ENCODE measurements around the gene GLYR1.
"Not testable (repeated sequence)": the region's sequence is repeated elsewhere in the genome, so short reads cannot be mapped to it uniquely, and the experiment has no call there.

Gene GLYR1

DNA sequence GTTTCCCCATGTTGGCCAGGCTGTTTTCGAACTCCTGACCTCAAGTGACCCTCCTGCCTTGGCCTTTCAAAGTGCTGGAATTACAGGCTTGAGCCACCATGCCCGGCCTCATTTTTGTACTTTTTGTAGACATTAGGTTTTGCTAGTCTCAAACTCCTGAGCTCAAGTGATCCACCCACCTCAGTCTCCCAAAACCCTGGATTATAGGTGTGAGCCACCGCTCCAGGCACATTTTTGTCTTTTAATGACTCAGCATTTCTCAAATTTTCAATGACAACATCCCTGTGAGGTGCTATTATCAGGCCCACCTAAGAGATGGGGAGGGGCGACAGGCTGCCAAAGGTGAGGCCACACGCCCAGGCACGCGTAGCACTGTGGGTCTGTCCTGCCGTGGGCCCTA, 60.0 kb downstream of the GLYR1 start:
- H4K12ac ChIP-seq (ENCODE audit: low read depth, low read length): no peak overlapping the region
- H3K4me2 ChIP-seq (ENCODE audit: low read length): no peak overlapping the region

GRCh38 chr16:4785758-4786433, 61.2 kb downstream of the GLYR1 start:
- Histone ChIP-seq H3K27ac (ENCODE audit: low read depth, low read length) (no peak overlapping the region), H3K9me3 (ENCODE audit: insufficient read depth, low read depth, low read length) (peaks cover 4% of the 10 kb centered on the region), H4K91ac (ENCODE audit: low read depth, low read length) (no peak overlapping the region), H2BK120ac (ENCODE audit: insufficient read depth, low read length, poor library complexity) (no peak overlapping the region), H2BK5ac (ENCODE audit: low read depth, low read length, poor library complexity) (no peak overlapping the region), H3K4me2 (ENCODE audit: low read length) (no peak overlapping the region), H3K27me3 (ENCODE audit: insufficient read depth, low read length) (no peaks in the 10 kb centered on the region), H2BK12ac (ENCODE audit: low read length) (no peak overlapping the region), H3K79me1 (ENCODE audit: low read length) (no peaks in the 10 kb centered on the region), H3K9ac (ENCODE audit: low read length) (no peak overlapping the region), H3K23ac (ENCODE audit: low read length) (no peak overlapping the region), H4K8ac (ENCODE audit: low read depth, low read length) (no peak overlapping the region), H3K36me3 (ENCODE audit: control insufficient read depth in 1 of 2, insufficient read depth in 2 of 2, low read length in 2 of 2) (no peaks in the 10 kb centered on the region), H3K4me1 (ENCODE audit: control insufficient read depth in 1 of 2, insufficient read depth in 2 of 2, low read length in 2 of 2) (no peaks in the 10 kb centered on the region), H3K4ac (ENCODE audit: low read depth, low read length) (no peak overlapping the region), H3K79me2 (ENCODE audit: control insufficient read depth, insufficient read depth, low read length, poor library complexity) (no peaks in the 10 kb centered on the region), H3K14ac (ENCODE audit: low read length) (no peak overlapping the region), H2AK5ac (ENCODE audit: low read length) (no peak overlapping the region), H4K12ac (ENCODE audit: low read depth, low read length) (no peak overlapping the region), H3K18ac (ENCODE audit: low read length) (no peak overlapping the region), H3K4me3 (ENCODE audit: low read depth, low read length) (no peak overlapping the region), H2AFZ (ENCODE audit: insufficient read depth, low read length, poor library complexity) (no peak overlapping the region)
- peak in 1 of 2 donors; percentile 40 for DNase-seq
- WGBS (ENCODE audit: extremely low coverage, insufficient coverage, insufficient read length): no CpG with 5 or more reads among the region's 23 CpGs

More for the DNA sequence above, 60.0 kb downstream of the GLYR1 start:
- H2BK12ac ChIP-seq (ENCODE audit: low read length): no peak overlapping the region
- no peak overlapping the region for H3K4me3 ChIP-seq (ENCODE audit: low read depth, low read length)
- H3K4ac ChIP-seq (ENCODE audit: low read depth, low read length): no peak overlapping the region
- H3K4me1 ChIP-seq (ENCODE audit: control insufficient read depth in 1 of 2, insufficient read depth in 2 of 2, low read length in 2 of 2): no peaks in the 10 kb centered on the region
- no peaks in the 10 kb centered on the region for H3K79me1 ChIP-seq (ENCODE audit: low read length)
- peak; percentile 83 to 93 for DNase-seq
- H4K91ac ChIP-seq (ENCODE audit: low read depth, low read length): no peak overlapping the region
- H3K79me2 ChIP-seq (ENCODE audit: control insufficient read depth, insufficient read depth, low read length, poor library complexity): no peaks in the 10 kb centered on the region
- H3K14ac ChIP-seq (ENCODE audit: low read length): no peak overlapping the region
- H3K9ac ChIP-seq (ENCODE audit: low read length): no peak overlapping the region
- H3K36me3 ChIP-seq (ENCODE audit: control insufficient read depth in 1 of 2, insufficient read depth in 2 of 2, low read length in 2 of 2): no peaks in the 10 kb centered on the region
- no peak overlapping the region for H2AK5ac ChIP-seq (ENCODE audit: low read length)
- H2AFZ ChIP-seq (ENCODE audit: insufficient read depth, low read length, poor library complexity): no peak overlapping the region
- peaks cover 4% of the 10 kb centered on the region for H3K9me3 ChIP-seq (ENCODE audit: insufficient read depth, low read depth, low read length)
- no peak overlapping the region for H3K27ac ChIP-seq (ENCODE audit: low read depth, low read length)
- WGBS (ENCODE audit: extremely low coverage, insufficient coverage, insufficient read length): no CpG with 5 or more reads among the region's 8 CpGs
- H2BK120ac ChIP-seq (ENCODE audit: insufficient read depth, low read length, poor library complexity): no peak overlapping the region
- no peak overlapping the region for H3K23ac ChIP-seq (ENCODE audit: low read length)
- H3K18ac ChIP-seq (ENCODE audit: low read length): no peak overlapping the region
- H3K27me3 ChIP-seq (ENCODE audit: insufficient read depth, low read length): no peaks in the 10 kb centered on the region
- no peak overlapping the region for H4K8ac ChIP-seq (ENCODE audit: low read depth, low read length)
- no peak overlapping the region for H2BK5ac ChIP-seq (ENCODE audit: low read depth, low read length, poor library complexity)

GRCh38 chr16:4784444-4784987, 62.6 kb downstream of the GLYR1 start:
- H2BK5ac ChIP-seq (ENCODE audit: low read depth, low read length, poor library complexity); H3K4me3 ChIP-seq (ENCODE audit: low read depth, low read length); H4K12ac ChIP-seq (ENCODE audit: low read depth, low read length); H3K23ac ChIP-seq (ENCODE audit: low read length); H3K27me3 ChIP-seq (ENCODE audit: insufficient read depth, low read length); H3K14ac ChIP-seq (ENCODE audit: low read length); H4K91ac ChIP-seq (ENCODE audit: low read depth, low read length); H3K4me2 ChIP-seq (ENCODE audit: low read length); H3K79me1 ChIP-seq (ENCODE audit: low read length); H3K27ac ChIP-seq (ENCODE audit: low read depth, low read length); H2BK120ac ChIP-seq (ENCODE audit: insufficient read depth, low read length, poor library complexity); H3K79me2 ChIP-seq (ENCODE audit: control insufficient read depth, insufficient read depth, low read length, poor library complexity); H3K9ac ChIP-seq (ENCODE audit: low read length); H3K9me3 ChIP-seq (ENCODE audit: insufficient read depth, low read depth, low read length); H3K36me3 ChIP-seq (ENCODE audit: control insufficient read depth in 1 of 2, insufficient read depth in 2 of 2, low read length in 2 of 2); H2AK5ac ChIP-seq (ENCODE audit: low read length); H2AFZ ChIP-seq (ENCODE audit: insufficient read depth, low read length, poor library complexity); H3K4me1 ChIP-seq (ENCODE audit: control insufficient read depth in 1 of 2, insufficient read depth in 2 of 2, low read length in 2 of 2); DNase-seq; H3K18ac ChIP-seq (ENCODE audit: low read length); H4K8ac ChIP-seq (ENCODE audit: low read depth, low read length); H2BK12ac ChIP-seq (ENCODE audit: low read length); H3K4ac ChIP-seq (ENCODE audit: low read depth, low read length): not testable (repeated sequence)
- WGBS (ENCODE audit: extremely low coverage, insufficient coverage, insufficient read length): no CpG with 5 or more reads among the region's 14 CpGs

DNA sequence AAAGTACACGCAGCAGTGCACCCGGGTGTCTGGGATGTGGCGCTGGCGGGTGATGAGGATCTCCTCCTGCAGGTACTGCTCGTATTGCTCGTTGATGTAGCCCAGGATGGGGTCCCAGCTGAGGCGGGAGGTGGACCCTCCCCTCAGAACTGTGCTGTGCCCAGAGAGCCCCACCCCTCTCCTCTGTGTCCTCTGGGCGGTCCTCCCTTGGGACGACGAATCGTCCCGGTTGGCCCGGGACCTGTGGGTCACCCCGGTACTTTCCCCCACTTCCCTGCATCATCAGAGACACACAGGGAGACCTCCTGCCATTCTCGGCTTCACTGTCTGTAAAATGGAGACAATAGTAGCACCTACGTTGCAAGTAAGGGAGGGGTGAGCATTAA, 63.1 kb downstream of the GLYR1 start:
- Histone ChIP-seq H3K27ac (ENCODE audit: low read depth, low read length) (no peak overlapping the region), H3K4me3 (ENCODE audit: low read depth, low read length) (no peak overlapping the region), H2BK120ac (ENCODE audit: insufficient read depth, low read length, poor library complexity) (no peak overlapping the region), H3K9ac (ENCODE audit: low read length) (no peak overlapping the region), H2BK12ac (ENCODE audit: low read length) (no peak overlapping the region), H2AK5ac (ENCODE audit: low read length) (no peak overlapping the region), H3K4me1 (ENCODE audit: control insufficient read depth in 1 of 2, insufficient read depth in 2 of 2, low read length in 2 of 2) (no peaks in the 10 kb centered on the region), H3K9me3 (ENCODE audit: insufficient read depth, low read depth, low read length) (peaks cover 7% of the 10 kb centered on the region), H2AFZ (ENCODE audit: insufficient read depth, low read length, poor library complexity) (no peak overlapping the region), H3K18ac (ENCODE audit: low read length) (no peak overlapping the region), H4K12ac (ENCODE audit: low read depth, low read length) (no peak overlapping the region), H3K4ac (ENCODE audit: low read depth, low read length) (no peak overlapping the region), H2BK5ac (ENCODE audit: low read depth, low read length, poor library complexity) (no peak overlapping the region), H3K27me3 (ENCODE audit: insufficient read depth, low read length) (no peaks in the 10 kb centered on the region), H3K79me1 (ENCODE audit: low read length) (no peaks in the 10 kb centered on the region), H4K8ac (ENCODE audit: low read depth, low read length) (no peak overlapping the region), H3K79me2 (ENCODE audit: control insufficient read depth, insufficient read depth, low read length, poor library complexity) (no peaks in the 10 kb centered on the region), H3K4me2 (ENCODE audit: low read length) (no peak overlapping the region), H4K91ac (ENCODE audit: low read depth, low read length) (no peak overlapping the region), H3K14ac (ENCODE audit: low read length) (no peak overlapping the region), H3K23ac (ENCODE audit: low read length) (no peak overlapping the region), H3K36me3 (ENCODE audit: control insufficient read depth in 1 of 2, insufficient read depth in 2 of 2, low read length in 2 of 2) (no peaks in the 10 kb centered on the region)
- DNase-seq: no peak
- WGBS (ENCODE audit: extremely low coverage, insufficient coverage, insufficient read length): no CpG with 5 or more reads among the region's 16 CpGs

Data from trophoblast cell (in vitro differentiated cells and primary cell).